Neural progenitor cell (in vitro differentiated cells): ENCODE results near the gene PMAIP1. TPM values are rescaled to one million over a fixed set of nuclear protein-coding genes. Genes with fewer than 3 reads are reported as not detected.

ENCODE experiments used
- DNase-seq: peaks from one replicate; pipeline ENCODE4 v3.0.0-alpha.2; 2016; ENCODE audit warnings: low spot score
- H2AFZ ChIP-seq: fragments of 200-600 bp; sonication (generic); replicated peaks from 2 replicates; pipeline ENCODE4 v1.6.1; 2016; ENCODE audit warnings: antibody characterized with exemption
- H3F3A ChIP-seq: fragments of 200-600 bp; sonication (generic); 2 replicates; pipeline ENCODE4 v1.6.1; 2016; ENCODE audit warnings: antibody characterized with exemption, low read depth
- H3K27ac ChIP-seq: fragments of 200-600 bp; sonication (generic); 2 replicates; pipeline ENCODE4 v1.5.1; 2016; ENCODE audit warnings: mild to moderate bottlenecking
- H3K27me3 ChIP-seq: fragments of 200-600 bp; sonication (generic); 2 replicates; pipeline ENCODE4 v1.6.1; 2016; ENCODE audit warnings: mild to moderate bottlenecking, moderate library complexity
- H3K36me3 ChIP-seq: fragments of 200-600 bp; sonication (generic); 2 replicates; pipeline ENCODE4 v1.5.1; 2016
- H3K4me1 ChIP-seq: fragments of 200-600 bp; sonication (generic); 2 replicates; pipeline ENCODE4 v1.6.1; 2016; ENCODE audit warnings: mixed run types
- H3K4me2 ChIP-seq: fragments of 200-600 bp; sonication (generic); 2 replicates; pipeline ENCODE4 v1.6.1; 2016
- H3K4me3 ChIP-seq: fragments of 200-600 bp; sonication (generic); 2 replicates; pipeline ENCODE4 v1.5.1; 2016
- H3K79me2 ChIP-seq: fragments of 200-600 bp; sonication (generic); 2 replicates; pipeline ENCODE4 v1.6.1; 2016; ENCODE audit warnings: low read depth
- H3K9ac ChIP-seq: fragments of 200-600 bp; sonication (generic); 2 replicates; pipeline ENCODE4 v1.6.1; 2016
- H3K9me3 ChIP-seq: fragments of 200-600 bp; sonication (generic); 2 replicates; pipeline ENCODE4 v1.5.1; 2016; ENCODE audit warnings: low read depth
- H4K20me1 ChIP-seq: fragments of 200-600 bp; sonication (generic); 2 replicates; pipeline ENCODE4 v1.6.1; 2016; ENCODE audit warnings: low read depth
- H3K27ac Mint-ChIP-seq: 3 replicates; pipeline ENCODE4 v1.8.0; 2021; ENCODE audit warnings: mixed read lengths
- H3K27me3 Mint-ChIP-seq: 2 replicates; pipeline ENCODE4 v1.8.0; 2022; ENCODE audit warnings: low read depth, mild to moderate bottlenecking, inconsistent platforms, moderate library complexity, mixed read lengths; ENCODE audit not compliant: insufficient read depth
- H3K36me3 Mint-ChIP-seq: 3 replicates; pipeline ENCODE4 v1.8.0; 2021; ENCODE audit warnings: mixed read lengths
- H3K4me1 Mint-ChIP-seq: 3 replicates; pipeline ENCODE4 v1.8.0; 2021; ENCODE audit warnings: mixed read lengths
- H3K4me3 Mint-ChIP-seq: 3 replicates; pipeline ENCODE4 v1.8.0; 2021; ENCODE audit warnings: mild to moderate bottlenecking, moderate library complexity, mixed read lengths
- H3K9me3 Mint-ChIP-seq: 3 replicates; pipeline ENCODE4 v1.8.0; 2020; ENCODE audit warnings: mixed read lengths
- EZH2 ChIP-seq: fragments of 200-600 bp; sonication (generic); IDR thresholded peaks from 2 replicates; pipeline ENCODE4 v1.6.1; 2017; ENCODE audit warnings: antibody characterized with exemption, mild to moderate bottlenecking, moderate library complexity
- EZH2phosphoT487 ChIP-seq: fragments of 200-600 bp; sonication (generic); IDR thresholded peaks from 2 replicates; pipeline ENCODE4 v1.6.1; 2017; ENCODE audit warnings: antibody characterized with exemption
- total RNA-seq: library from RNA; depleted of rRNA; stranded (reverse); fragments of >200 nt; gene quantifications from 2 replicates; pipeline ENCODE4 v1.2.3, GENCODE V29; 2015; ENCODE audit warnings: low replicate concordance
- TF ChIP-seq, protein P1 (sequence below): fragments of 200-600 bp; sonication (generic); IDR thresholded peaks from 2 replicates; pipeline ENCODE4 v1.5.1; 2017; ENCODE audit warnings: antibody characterized with exemption, mild to moderate bottlenecking

Gene PMAIP1
- total RNA-seq, 1 donor from 2014 or later: 3.5 TPM

DNA sequence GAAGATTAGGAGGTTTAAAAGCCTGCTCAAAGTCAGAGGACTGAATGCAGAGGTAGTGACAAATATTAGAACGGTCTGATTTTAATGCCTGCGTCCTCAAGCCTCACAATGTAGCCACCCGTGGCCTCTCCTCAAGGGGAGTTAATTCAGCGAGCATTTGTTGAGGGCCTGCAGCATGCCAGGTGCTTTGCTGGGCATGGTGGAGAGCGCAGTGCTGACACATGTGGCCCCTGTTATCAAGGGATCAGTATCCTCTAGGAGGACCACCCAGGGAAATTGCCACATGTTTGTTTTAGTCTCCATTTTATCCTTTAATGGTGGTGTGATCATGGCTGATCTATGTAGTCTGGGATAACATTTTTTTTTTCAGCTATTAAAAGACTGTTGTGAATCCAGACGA, 19.2 kb downstream of the PMAIP1 start:
- Mint-ChIP-seq H3K36me3 (no peaks in the 10 kb centered on the region), H3K4me1 (peaks cover 9% of the 10 kb centered on the region), H3K27ac (no peak overlapping the region), H3K9me3 (no peaks in the 10 kb centered on the region), H3K4me3 (no peak overlapping the region), H3K27me3 (peaks cover 6% of the 10 kb centered on the region)
- Histone ChIP-seq H3K4me1 (no peaks in the 10 kb centered on the region), H3F3A (no peaks in the 10 kb centered on the region), H3K27ac (no peak overlapping the region), H3K4me2 (no peak overlapping the region), H3K4me3 (no peak overlapping the region), H4K20me1 (no peaks in the 10 kb centered on the region), H3K9ac (no peak overlapping the region), H3K36me3 (no peaks in the 10 kb centered on the region), H2AFZ (no peak overlapping the region), H3K9me3 (no peaks in the 10 kb centered on the region), H3K79me2 (no peaks in the 10 kb centered on the region), H3K27me3 (no peaks in the 10 kb centered on the region)
- no peak for DNase-seq
- TF ChIP-seq EZH2 (no peak), EZH2phosphoT487 (no peak)
- TF ChIP-seq, protein P1, sequence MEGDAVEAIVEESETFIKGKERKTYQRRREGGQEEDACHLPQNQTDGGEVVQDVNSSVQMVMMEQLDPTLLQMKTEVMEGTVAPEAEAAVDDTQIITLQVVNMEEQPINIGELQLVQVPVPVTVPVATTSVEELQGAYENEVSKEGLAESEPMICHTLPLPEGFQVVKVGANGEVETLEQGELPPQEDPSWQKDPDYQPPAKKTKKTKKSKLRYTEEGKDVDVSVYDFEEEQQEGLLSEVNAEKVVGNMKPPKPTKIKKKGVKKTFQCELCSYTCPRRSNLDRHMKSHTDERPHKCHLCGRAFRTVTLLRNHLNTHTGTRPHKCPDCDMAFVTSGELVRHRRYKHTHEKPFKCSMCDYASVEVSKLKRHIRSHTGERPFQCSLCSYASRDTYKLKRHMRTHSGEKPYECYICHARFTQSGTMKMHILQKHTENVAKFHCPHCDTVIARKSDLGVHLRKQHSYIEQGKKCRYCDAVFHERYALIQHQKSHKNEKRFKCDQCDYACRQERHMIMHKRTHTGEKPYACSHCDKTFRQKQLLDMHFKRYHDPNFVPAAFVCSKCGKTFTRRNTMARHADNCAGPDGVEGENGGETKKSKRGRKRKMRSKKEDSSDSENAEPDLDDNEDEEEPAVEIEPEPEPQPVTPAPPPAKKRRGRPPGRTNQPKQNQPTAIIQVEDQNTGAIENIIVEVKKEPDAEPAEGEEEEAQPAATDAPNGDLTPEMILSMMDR: no peak

DNA sequence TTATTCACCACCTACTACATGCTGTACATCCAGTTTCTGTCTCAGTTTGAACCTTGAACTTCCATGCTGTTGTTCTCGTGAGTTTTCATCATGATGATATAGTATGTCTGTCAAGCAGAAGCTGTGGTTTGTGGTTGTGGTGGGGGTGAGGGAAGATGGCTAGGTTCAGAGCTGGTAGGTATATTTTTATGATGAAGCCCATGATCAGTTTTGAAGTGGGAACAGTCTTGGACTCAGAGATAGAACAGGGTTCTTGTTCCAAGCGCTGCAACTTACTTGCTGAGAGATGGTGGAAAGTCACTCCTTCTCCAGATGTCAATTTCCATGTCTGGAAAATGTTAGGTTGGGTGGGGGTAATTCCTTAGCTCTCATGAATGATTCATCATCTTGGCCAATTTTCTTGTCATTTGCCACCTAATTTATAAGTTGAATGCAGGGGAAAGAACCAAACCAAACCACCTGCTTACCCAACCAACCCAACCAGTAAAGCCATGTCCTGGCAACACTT, 21.6 kb downstream of the PMAIP1 start:
- TF ChIP-seq EZH2 (no peak), EZH2phosphoT487 (no peak)
- TF ChIP-seq, protein P1: no peak

DNA sequence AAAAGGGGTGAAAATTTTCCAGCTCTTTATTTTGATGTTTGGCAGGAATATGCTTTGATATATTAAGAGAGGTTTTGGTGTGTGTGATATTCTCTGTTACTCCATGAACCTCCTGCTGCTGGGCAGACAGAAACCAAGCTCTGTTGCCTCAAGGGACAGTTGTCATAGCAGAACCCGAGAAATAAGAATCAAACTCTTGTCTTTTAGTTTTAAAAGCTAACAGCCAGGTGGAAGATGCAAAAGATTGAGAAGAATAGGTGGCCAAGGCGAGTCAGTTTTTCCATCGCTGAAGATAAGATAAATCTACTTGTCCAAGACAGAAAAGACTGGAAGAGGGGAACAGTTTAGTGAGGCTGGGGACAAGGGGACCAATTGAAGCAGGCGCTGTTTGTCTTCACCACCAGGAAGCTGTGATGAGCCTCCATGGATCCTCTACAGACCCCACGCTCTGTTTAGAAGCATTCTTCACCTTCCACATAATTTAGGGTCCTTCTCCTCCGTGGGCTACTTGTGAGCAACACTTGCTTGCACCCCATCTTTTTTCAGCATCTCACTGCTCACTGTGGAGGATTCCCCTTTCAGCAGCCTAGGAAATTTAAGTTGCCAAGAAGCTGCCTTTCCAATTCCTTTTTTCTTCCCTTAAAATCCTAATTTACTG, 23.9 kb downstream of the PMAIP1 start:
- Histone ChIP-seq H3K36me3 (no peaks in the 10 kb centered on the region), H3K27ac (no peak overlapping the region), H3F3A (no peaks in the 10 kb centered on the region), H3K4me2 (no peak overlapping the region), H4K20me1 (no peaks in the 10 kb centered on the region), H3K9me3 (no peaks in the 10 kb centered on the region), H2AFZ (no peak overlapping the region), H3K9ac (no peak overlapping the region), H3K27me3 (no peaks in the 10 kb centered on the region), H3K79me2 (no peaks in the 10 kb centered on the region), H3K4me1 (no peaks in the 10 kb centered on the region), H3K4me3 (no peak overlapping the region)
- H3K9me3 Mint-ChIP-seq: no peaks in the 10 kb centered on the region
- H3K27ac Mint-ChIP-seq: no peak overlapping the region
- H3K36me3 Mint-ChIP-seq: no peaks in the 10 kb centered on the region
- H3K4me1 Mint-ChIP-seq: peaks cover under 1% of the 10 kb centered on the region
- no peak for DNase-seq
- no peak overlapping the region for H3K4me3 Mint-ChIP-seq
- H3K27me3 Mint-ChIP-seq: peaks cover 3% of the 10 kb centered on the region
- TF ChIP-seq, protein P1: no peak
- no peak for TF ChIP-seq EZH2phosphoT487
- no peak for TF ChIP-seq EZH2

More for the DNA sequence above, 21.6 kb downstream of the PMAIP1 start:
- Mint-ChIP-seq H3K27ac (no peak overlapping the region), H3K36me3 (no peaks in the 10 kb centered on the region), H3K4me3 (no peak overlapping the region), H3K4me1 (peaks cover 9% of the 10 kb centered on the region), H3K27me3 (peaks cover 9% of the 10 kb centered on the region), H3K9me3 (no peaks in the 10 kb centered on the region)
- Histone ChIP-seq H3K4me2 (no peak overlapping the region), H3K27me3 (no peaks in the 10 kb centered on the region), H3K79me2 (no peaks in the 10 kb centered on the region), H3K9ac (no peak overlapping the region), H3K4me1 (no peaks in the 10 kb centered on the region), H2AFZ (no peak overlapping the region), H3K27ac (no peak overlapping the region), H3K9me3 (no peaks in the 10 kb centered on the region), H4K20me1 (no peaks in the 10 kb centered on the region), H3K36me3 (no peaks in the 10 kb centered on the region), H3K4me3 (no peak overlapping the region), H3F3A (no peaks in the 10 kb centered on the region)
- no peak for DNase-seq
